NCI-H526 treated with DMSO at 0.1 percent for 48 hours (cell line): ENCODE results near the gene CPEB2.

ENCODE experiments used
- DNase-seq: peaks from one replicate; lab custom pipeline; 2025; lab: John Stamatoyannopoulos, UW

The CPEB2 gene

DNA sequence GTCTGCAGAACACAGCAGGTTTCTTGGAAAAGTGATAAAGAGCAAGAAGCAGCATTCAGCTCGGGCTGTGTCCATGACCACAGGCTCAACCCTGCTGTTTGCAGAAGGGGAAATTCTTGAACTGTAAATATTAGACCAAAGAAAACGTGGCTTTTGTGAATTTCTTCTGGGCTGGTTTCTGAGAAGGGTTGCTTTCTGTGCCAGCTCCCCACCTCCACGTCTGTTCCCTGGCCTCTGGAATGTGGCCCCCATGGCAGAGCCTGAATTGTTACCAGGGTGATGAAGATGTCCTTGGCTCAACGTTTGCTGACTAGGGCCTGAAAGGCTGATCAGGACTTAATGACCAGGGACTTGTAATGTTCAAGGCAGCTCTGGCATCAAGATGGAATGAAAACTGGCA, 116.0 kb downstream of the CPEB2 start:
- no peak for DNase-seq
